ENCODE measurements around the gene CSNK1E. TPM values are rescaled to one million over a fixed set of nuclear protein-coding genes. Genes with fewer than 3 reads are reported as not detected.

CSNK1E gene
- total and polyA plus RNA-seq, 2 of the 8 experiments (the other 6 are each of a cell fraction or from before 2014, with no cell fraction given): 247 to 263 TPM

DNA sequence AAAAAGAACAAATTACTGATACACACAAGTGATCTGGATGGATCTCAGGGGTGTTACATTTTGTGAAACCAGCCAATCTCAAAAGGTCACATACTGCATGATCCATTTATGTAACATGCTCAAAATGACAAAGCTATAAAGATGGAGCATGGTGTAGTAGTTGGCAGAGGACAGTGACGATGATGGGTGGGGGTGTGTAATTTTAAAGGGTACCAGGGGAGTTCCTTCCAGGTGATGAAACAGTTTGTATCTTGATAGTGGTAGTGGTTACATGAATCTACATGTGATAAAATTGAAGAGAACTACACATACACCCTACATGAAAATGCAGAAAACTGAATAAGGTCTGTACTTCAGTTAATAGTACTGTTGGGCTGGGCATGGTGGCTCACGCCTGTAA lies 61.5 kb downstream of the CSNK1E start (continued):
- no peak for TF ChIP-seq TBP (IDR thresholded peaks at IDR 0.05; ENCODE audit: low read depth, low read length)
- TF ChIP-seq, protein P1, sequence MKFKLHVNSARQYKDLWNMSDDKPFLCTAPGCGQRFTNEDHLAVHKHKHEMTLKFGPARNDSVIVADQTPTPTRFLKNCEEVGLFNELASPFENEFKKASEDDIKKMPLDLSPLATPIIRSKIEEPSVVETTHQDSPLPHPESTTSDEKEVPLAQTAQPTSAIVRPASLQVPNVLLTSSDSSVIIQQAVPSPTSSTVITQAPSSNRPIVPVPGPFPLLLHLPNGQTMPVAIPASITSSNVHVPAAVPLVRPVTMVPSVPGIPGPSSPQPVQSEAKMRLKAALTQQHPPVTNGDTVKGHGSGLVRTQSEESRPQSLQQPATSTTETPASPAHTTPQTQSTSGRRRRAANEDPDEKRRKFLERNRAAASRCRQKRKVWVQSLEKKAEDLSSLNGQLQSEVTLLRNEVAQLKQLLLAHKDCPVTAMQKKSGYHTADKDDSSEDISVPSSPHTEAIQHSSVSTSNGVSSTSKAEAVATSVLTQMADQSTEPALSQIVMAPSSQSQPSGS (IDR thresholded peaks at IDR 0.05; ENCODE audit: low read length): no peak
- TF ChIP-seq GTF2F1 (IDR thresholded peaks at IDR 0.05; ENCODE audit: borderline replicate concordance, low read depth, low read length): no peak
- no peak for TF ChIP-seq TAF7 (optimal IDR thresholded peaks at IDR 0.05; ENCODE audit: borderline replicate concordance, low read depth, low read length)
- TF ChIP-seq RFX5 (IDR thresholded peaks at IDR 0.05; ENCODE audit: borderline replicate concordance, low read depth, low read length): no peak

Data from H1 (cell line).